AG04449 (cell line): ENCODE data around the gene TCF7L2.

Experiments used
- CTCF ChIA-PET: fragments of 350-600 bp; formaldehyde crosslinking; extraction: SDS; loops from one replicate; lab custom pipeline; 2021; ENCODE audit warnings: antibody characterized with exemption; lab: Yijun Ruan, JAX
- POLR2A ChIA-PET: fragments of 400-600, 350-600 bp; formaldehyde crosslinking; extraction: SDS; loops from one replicate; lab custom pipeline; 2020; ENCODE audit warnings: antibody characterized with exemption, inconsistent platforms; lab: Yijun Ruan, JAX
- DNase-seq: peaks from one replicate; pipeline ENCODE4 v3.0.0-alpha.2; 2010; ENCODE audit warnings: low read depth, low spot score
- H3K4me3 ChIP-seq: 2 replicates; pipeline ENCODE4 v1.5.1; 2011; ENCODE audit warnings: low read depth, mild to moderate bottlenecking, control low read depth, low read length
- TF ChIP-seq, protein P1 (sequence below): IDR thresholded peaks from one replicate; pipeline ENCODE4 v1.5.1; 2011; ENCODE audit warnings: mild to moderate bottlenecking, moderate library complexity, low read length, control low read depth, inconsistent platforms; ENCODE audit not compliant: insufficient read depth; ENCODE audit errors: missing control alignments

The TCF7L2 gene

GRCh38 chr10:113020475-113020753 lies 70.4 kb downstream of the TCF7L2 start:
- CTCF ChIA-PET = interaction anchor here (1.3 kb wide), 1 partner anchor 11 kb away, joined by 4 read pairs; no protein-coding TSS in a partner anchor
- H3K4me3 ChIP-seq = no peak overlapping the region
- DNase-seq = no peak
- POLR2A ChIA-PET = interaction anchor here (0.6 kb wide), 1 partner anchor 39 kb away, joined by 3 read pairs; no protein-coding TSS in a partner anchor
- TF ChIP-seq, protein P1, sequence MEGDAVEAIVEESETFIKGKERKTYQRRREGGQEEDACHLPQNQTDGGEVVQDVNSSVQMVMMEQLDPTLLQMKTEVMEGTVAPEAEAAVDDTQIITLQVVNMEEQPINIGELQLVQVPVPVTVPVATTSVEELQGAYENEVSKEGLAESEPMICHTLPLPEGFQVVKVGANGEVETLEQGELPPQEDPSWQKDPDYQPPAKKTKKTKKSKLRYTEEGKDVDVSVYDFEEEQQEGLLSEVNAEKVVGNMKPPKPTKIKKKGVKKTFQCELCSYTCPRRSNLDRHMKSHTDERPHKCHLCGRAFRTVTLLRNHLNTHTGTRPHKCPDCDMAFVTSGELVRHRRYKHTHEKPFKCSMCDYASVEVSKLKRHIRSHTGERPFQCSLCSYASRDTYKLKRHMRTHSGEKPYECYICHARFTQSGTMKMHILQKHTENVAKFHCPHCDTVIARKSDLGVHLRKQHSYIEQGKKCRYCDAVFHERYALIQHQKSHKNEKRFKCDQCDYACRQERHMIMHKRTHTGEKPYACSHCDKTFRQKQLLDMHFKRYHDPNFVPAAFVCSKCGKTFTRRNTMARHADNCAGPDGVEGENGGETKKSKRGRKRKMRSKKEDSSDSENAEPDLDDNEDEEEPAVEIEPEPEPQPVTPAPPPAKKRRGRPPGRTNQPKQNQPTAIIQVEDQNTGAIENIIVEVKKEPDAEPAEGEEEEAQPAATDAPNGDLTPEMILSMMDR = no peak

DNA sequence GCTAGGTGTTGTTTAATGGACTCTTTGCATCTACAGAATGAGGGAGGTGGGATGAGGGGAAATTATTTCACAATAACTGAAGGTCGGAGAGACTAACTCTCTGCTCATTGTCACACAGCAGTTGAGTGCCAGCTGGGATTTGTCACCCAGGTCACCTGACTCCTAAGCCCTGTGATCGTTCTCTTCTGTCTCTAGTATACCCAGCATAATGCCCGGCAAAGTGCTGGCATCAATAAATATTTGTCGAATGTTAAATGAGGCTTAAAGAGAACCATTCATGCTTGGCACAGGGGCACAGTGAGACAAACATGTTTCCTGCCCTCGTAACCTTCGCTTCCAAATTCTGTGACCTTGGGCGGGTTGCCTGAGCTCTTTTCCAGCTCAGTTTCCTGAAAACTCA lies 70.8 kb downstream of the TCF7L2 start:
- POLR2A ChIA-PET = no interaction called here
- no peak for DNase-seq
- TF ChIP-seq, protein P1 = no peak
- H3K4me3 ChIP-seq = no peak overlapping the region
- CTCF ChIA-PET = interaction anchor here (1.3 kb wide), 1 partner anchor 10 kb away, joined by 4 read pairs; no protein-coding TSS in a partner anchor

GRCh38 chr10:113021268-113022040 lies 71.4 kb downstream of the TCF7L2 start:
- TF ChIP-seq, protein P1 = no peak
- no peak overlapping the region for H3K4me3 ChIP-seq
- POLR2A ChIA-PET = no interaction called here
- DNase-seq = no peak
- CTCF ChIA-PET = no interaction called here

GRCh38 chr10:113022265-113022664 lies 72.2 kb downstream of the TCF7L2 start:
- H3K4me3 ChIP-seq = no peak overlapping the region
- CTCF ChIA-PET = interaction anchor here (1.1 to 1.3 kb wide), 2 partner anchors 104 to 105 kb away, joined by 3 to 4 read pairs; no protein-coding TSS in a partner anchor
- DNase-seq = no peak
- TF ChIP-seq, protein P1 = no peak
- POLR2A ChIA-PET = no interaction called here

- POLR2A ChIA-PET = no interaction called here
- TF ChIP-seq, protein P1 = no peak
- no peak for DNase-seq
- CTCF ChIA-PET = interaction anchor here (1.1 to 1.3 kb wide), 2 partner anchors 103 to 104 kb away, joined by 3 to 4 read pairs; no protein-coding TSS in a partner anchor
- no peak overlapping the region for H3K4me3 ChIP-seq
Observed at GRCh38 chr10:113023017-113023416, 73.0 kb downstream of the TCF7L2 start.

GRCh38 chr10:113024930-113025329 lies 74.9 kb downstream of the TCF7L2 start:
- POLR2A ChIA-PET = interaction anchor here (0.6 kb wide), 1 partner anchor 382 kb away, joined by 4 read pairs; no protein-coding TSS in a partner anchor
- TF ChIP-seq, protein P1 = no peak
- CTCF ChIA-PET = interaction anchor here (0.7 kb wide), 1 partner anchor 84 kb away, joined by 4 read pairs; no protein-coding TSS in a partner anchor
- no peak for DNase-seq
- H3K4me3 ChIP-seq = no peak overlapping the region
